MV-4-11 (cell line): ENCODE measurements around the gene SPPL2A.

Experiments
- DNase-seq: peaks from one replicate; lab custom pipeline; 2025; lab: John Stamatoyannopoulos, UW

The SPPL2A gene

GRCh38 chr15:50686469-50687301 is 78.8 kb downstream of the SPPL2A start, which contains the start of gene TRPM7:
Gene TRPM7 (minus strand): TSS chr15:50686797. CDS start chr15:50686533, 264 bp downstream.
- DNase-seq = peak; percentile 85

DNA sequence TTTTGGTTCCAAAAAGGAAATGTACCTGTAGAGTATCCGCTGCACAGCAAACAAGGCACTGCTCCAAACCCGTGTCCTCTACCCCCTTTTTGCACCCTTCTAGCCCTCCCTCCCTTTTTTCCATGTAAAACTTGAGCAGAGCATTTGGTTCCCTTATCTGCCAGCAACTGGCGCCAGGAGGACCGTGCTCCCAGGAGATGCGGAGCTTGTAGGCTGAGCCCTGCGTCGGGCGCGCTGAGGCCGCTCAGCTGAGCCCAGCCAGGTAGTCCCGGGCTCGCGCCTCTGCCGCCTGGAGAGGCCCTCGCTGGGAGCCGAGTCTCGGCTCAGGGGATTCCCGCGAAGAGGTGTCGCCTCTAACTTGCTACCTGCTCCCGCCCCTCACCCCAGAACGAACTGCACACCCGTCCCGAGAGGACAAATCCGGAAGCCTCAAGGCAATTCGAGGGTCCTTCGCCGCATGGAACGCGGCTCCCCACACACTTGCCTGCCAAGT is 79.5 kb downstream of the SPPL2A start:
- peak; percentile 35 for DNase-seq

GRCh38 chr15:50685191-50685975 is 80.1 kb downstream of the SPPL2A start:
- DNase-seq = no peak

DNA sequence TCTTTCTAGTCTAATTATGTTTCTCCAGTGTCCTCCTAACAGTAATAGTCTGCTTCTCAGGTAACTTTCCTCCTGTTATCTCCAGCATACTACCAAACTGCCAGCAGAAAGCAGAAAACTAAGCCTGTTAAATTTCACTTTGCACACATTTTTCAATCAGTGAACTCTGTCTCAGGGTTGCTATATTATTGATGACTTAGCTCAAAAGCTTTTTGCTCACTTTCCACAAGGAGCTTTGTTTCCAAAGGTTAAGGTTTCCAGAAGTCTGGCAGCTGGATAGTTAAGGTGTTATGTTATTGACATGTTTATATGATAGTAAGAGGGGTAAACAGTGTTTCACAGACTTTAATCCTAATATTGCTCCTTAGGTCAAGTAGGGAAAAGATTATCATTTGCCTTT is 84.0 kb downstream of the SPPL2A start:
- no peak for DNase-seq

DNA sequence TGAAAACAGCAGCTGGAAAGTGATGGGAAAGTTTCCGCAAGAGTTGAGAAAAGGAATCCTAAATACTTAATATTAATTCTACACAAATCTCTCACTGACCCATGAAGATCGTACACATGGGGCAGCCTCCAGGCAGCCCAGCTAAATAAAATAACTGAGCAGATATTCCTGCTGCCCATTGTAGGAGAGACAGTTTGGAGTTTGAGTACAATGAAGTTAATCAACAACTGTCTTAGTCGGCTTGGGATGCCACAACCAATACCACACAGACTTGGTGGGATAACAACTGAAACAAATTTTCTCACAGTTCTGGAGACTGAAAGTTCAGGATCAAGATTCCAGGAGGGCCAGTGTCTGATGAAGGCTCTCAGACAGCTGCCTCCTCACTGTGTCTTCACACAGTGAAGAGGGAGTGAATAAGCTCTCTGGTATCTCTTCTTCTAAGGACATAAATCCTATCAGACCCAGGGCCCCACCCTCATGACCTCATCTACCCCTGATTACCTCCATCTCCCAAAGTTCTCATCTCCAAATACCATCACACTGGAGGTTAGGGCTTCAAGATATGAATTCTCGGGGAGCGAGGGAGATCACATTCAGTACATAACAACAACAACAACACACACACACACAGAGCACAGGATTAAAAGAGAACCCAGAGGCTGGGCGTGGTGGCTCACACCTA is 88.6 kb downstream of the SPPL2A start:
- no peak for DNase-seq

DNA sequence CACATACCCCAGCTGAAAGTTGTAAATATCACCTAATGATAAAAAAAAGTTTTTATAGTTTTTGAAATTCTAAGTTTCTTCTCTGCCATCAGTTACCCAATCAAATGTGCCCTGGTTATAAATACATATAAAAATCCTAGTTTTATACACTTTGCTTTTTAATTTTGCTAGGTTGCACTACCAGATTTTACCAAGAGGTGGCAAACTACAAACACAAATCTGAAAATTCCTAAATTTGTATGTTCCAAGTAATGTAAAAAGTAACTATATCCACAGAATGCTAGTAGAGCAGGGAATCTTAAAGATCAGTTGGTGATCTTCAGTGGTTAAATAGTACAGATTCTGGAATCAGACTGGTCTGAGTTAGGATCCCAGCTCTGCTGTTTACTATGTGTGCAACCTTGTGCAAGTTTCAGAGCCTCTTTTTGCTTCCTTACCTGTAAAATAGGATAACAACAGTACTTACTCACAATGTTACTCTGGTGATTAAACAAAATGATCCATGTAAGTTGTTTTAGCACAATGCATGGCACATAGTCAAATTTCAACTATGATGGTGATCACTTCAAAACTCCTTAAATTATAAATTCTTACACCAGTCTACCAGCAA is 89.9 kb downstream of the SPPL2A start:
- peak; percentile 2 for DNase-seq

GRCh38 chr15:50670115-50670514 is 95.4 kb downstream of the SPPL2A start:
- no peak for DNase-seq

DNA sequence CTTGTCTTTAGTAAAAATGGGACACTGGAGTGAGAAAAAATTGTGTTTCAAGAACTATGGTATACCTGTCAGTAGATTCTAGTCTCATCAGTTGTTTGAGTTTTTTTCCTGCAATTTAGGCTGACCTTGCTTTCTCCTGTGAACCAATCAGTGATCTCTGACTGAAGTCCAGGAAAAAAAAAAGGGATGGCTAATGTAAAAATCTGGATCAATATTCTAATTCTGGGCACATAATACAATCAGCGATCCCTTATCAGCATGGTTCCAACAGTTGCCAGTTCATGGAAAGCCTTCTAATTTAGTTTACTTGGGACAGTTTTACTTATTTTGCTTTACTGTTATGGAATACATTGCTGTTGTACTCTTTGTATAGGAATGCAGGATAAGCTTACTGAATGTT is 95.9 kb downstream of the SPPL2A start:
- no peak for DNase-seq

- DNase-seq = no peak
Observed at GRCh38 chr15:50665938-50666337, 99.6 kb downstream of the SPPL2A start.

- DNase-seq = no peak
Observed at GRCh38 chr15:50655555-50655954, 110.0 kb downstream of the SPPL2A start.

- DNase-seq = no peak
Observed at GRCh38 chr15:50653156-50653743, 112.3 kb downstream of the SPPL2A start.

DNA sequence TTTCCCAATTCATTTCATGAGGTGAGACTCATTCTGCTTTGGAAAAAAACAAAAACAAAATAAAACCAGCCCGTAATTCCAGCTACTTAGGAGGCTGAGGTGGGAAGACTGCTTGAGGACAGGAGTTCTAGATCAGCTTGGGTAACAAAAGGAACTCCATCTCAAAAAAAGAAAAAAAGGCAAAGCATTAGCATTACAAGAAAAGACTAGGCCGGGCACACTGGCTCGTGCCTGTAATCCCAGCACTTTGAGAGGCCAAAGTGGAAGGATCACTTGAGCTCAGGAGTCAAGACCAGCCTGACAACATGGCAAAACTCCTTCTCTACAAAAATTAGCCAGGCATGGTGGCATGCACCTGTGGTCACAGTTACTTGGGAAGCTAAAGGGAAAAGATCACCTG is 112.8 kb downstream of the SPPL2A start:
- no peak for DNase-seq
